LNCAP (cell line): Measurements from ENCODE around the gene MAP4K3.

Experiments
- TF ChIP-seq, protein P1 (sequence below): fragments of 450-650 bp; IDR thresholded peaks from 2 replicates; pipeline ENCODE4 v1.5.1; 2017; ENCODE audit warnings: mild to moderate bottlenecking

MAP4K3 gene

DNA sequence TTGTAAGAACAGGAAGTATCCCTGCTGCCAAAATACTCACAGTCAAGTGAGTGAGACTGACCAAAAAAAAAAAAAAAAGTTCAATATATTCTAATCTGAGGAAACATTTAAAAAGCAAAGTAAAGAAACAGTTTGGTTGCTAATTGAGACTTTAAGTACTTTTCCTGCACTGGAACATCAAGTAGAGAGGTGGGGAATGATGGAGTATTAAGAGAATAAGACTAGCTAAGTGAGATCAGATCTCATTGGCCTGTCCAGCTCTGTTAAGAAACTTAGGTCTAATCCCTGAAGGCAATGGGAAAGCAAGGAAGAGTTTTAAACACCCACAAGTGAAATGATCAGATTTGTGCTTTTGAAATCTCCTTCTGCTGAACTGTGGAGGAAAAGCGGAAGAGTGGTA is 27.8 kb upstream of the MAP4K3 start:
- TF ChIP-seq, protein P1, sequence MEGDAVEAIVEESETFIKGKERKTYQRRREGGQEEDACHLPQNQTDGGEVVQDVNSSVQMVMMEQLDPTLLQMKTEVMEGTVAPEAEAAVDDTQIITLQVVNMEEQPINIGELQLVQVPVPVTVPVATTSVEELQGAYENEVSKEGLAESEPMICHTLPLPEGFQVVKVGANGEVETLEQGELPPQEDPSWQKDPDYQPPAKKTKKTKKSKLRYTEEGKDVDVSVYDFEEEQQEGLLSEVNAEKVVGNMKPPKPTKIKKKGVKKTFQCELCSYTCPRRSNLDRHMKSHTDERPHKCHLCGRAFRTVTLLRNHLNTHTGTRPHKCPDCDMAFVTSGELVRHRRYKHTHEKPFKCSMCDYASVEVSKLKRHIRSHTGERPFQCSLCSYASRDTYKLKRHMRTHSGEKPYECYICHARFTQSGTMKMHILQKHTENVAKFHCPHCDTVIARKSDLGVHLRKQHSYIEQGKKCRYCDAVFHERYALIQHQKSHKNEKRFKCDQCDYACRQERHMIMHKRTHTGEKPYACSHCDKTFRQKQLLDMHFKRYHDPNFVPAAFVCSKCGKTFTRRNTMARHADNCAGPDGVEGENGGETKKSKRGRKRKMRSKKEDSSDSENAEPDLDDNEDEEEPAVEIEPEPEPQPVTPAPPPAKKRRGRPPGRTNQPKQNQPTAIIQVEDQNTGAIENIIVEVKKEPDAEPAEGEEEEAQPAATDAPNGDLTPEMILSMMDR, result no peak

DNA sequence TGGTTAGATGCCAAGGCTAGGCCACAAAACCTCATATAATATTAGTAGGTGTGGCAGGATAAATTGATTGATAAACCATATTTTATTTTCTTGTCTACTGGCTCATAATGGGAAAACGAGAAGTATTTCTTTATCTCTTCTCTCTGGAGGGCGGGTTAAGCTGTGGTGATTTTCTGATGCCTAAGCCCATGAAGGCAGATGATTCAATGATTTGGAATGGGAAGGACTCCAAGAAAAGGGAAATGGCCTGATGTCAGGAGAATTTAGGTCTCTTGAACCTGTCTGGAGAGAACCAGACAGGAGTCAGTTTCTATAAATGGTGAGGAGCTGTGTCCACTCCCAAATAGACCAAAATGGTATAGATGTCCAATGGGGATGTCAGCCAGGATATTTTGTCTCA is 18.7 kb upstream of the MAP4K3 start:
- TF ChIP-seq, protein P1, result no peak

DNA sequence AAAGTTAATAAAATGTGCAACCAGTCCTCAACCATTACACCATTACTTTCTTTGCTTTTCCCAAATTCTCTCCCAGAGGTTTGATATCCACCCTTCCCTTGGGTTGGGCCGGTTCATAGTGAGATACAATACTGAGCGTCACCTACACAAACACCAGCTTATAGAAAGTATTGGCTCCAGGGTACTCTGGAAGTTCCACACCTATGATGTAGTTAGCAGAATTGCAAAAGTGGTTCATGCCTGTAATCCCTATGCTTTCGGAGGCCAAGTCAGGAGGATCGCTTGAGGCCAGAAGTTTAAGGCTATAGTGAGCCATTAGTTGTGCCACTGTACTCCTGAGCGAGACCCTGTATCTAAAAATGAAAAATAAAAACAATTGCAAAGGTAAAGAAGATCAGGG is 15.3 kb upstream of the MAP4K3 start:
- TF ChIP-seq, protein P1, result no peak

DNA sequence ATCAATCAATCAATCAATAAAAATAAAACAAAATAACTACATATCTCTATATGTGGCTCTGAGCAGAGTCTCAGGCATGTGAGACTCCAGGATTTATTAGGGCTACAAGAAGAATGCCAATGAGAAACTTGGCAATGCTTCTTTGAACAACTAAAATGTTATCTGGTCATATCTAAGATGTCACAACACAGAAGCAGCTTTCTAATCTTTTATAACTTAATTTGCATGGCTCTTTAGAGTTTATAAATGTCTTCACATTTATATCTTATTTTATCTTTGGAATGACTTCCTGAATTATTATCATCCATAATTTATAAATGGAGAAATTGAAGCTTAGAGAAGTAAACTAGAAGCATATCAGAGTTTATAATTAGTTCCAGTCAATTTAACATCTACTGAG is 14.9 kb upstream of the MAP4K3 start:
- TF ChIP-seq, protein P1, result no peak

DNA sequence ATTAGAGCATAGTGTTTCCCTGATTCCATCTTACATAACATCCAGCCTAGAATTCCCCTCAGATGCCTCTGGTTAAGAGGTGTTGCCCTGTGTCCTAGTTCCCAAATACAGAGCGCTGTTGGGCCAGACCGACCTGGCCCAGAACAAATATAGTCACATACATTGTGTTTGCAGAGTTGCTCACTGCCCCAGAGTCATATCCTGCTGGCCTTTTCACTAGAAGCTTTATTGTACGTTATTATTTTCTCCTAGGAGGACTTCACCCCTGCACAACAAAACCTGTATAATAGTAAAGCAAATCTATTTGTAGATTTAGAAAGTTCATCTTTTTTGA is 11.1 kb upstream of the MAP4K3 start:
- TF ChIP-seq, protein P1, result no peak

DNA sequence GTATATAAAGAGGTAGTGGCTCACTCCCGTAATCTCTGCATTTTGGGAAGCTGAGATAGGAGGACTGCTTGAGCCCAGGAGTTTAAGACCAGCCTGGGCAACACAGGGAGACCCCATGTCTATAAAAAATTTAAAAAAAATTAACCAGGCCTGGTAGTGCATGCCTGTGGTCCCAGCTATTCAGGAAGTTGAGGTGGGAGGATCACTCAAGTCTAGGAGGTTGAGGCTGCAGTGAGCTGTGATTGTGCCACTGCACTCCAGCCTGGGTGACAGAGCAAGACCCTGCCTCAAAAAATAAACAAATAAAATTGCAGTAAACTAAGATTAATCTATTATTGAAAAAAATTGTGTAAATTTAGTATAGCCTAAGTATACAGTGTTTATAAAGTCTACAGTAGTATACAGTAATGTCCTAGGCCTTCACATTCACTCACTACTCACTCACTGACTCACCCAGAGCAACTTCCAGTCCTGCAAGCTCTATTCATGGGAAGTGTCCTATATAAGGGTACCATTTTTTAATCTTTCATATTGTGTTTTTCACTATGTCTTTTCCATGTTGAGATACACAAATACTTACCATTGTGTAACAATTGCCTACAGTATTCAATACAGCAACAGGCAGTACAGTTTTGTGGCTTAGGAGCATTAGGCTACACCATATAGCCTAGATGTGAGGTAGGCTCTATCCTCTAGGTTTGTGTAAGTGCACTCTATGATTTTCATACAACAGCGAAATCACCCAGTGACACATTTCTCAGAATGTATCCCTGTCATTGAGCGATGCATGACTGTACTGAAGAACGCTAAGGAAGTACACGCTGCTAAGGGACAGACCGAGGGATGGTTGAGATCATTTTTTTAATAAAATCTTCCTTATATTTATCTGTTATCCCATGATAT is 10.4 kb upstream of the MAP4K3 start:
- TF ChIP-seq, protein P1, result no peak

DNA sequence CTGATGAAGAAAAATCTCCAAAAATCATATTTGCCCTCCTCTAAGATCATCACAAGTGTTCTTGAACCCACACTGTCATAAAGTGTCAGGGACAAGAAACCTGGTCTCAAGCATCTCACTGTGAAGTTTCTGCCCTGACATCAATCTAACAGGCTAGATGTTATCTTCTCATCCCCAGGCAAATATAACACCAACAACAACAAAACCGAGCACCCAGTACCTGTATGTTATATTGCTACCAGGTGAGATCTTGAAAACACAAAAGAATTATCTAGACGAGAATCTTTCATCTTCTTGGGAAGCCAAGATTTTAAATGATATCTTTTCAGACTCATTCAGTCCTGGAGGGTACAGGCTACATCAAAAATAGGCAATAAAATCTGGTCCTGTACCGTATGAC is 8.8 kb upstream of the MAP4K3 start:
- TF ChIP-seq, protein P1, result no peak
